Stimulated activated naive B cell treated with anti-CD40 and anti-IgM and Interleukin-4, amounts not matched to agents 10 μg/mL and 1 μg/mL and 100 μg/mL, for 72 hours (primary cell): Measurements from ENCODE around the gene MPDZ.

ENCODE experiments used
- ATAC-seq, 2 donors: fragments of 150-1000 bp; cut with Tn5 transposase; replicated peaks; 2 replicates each; pipeline ENCODE4 v1.10.0; 2021; ENCODE audit warnings: moderate library complexity in 1 of 2
- DNase-seq: peaks from one replicate; pipeline ENCODE4 v3.0.0; 2021
- H3K27ac Mint-ChIP-seq: one replicate; pipeline ENCODE4 v1.8.0; 2022; ENCODE audit warnings: mild to moderate bottlenecking, mixed read lengths
- H3K27me3 Mint-ChIP-seq, 2 donors: one replicate each; pipeline ENCODE4 v1.8.0; 2022; ENCODE audit warnings: mixed read lengths in 2 of 2
- H3K36me3 Mint-ChIP-seq, 2 donors: one replicate each; pipeline ENCODE4 v1.8.0; 2022; ENCODE audit warnings: mixed read lengths in 2 of 2, mild to moderate bottlenecking in 1 of 2
- H3K4me1 Mint-ChIP-seq, 2 donors: one replicate each; pipeline ENCODE4 v1.8.0; 2022; ENCODE audit warnings: mixed read lengths in 2 of 2, mild to moderate bottlenecking in 1 of 2
- H3K4me3 Mint-ChIP-seq, 2 donors: one replicate each; pipeline ENCODE4 v1.8.0; 2022; ENCODE audit warnings: mild to moderate bottlenecking in 2 of 2, mixed read lengths in 2 of 2, moderate library complexity in 1 of 2
- H3K9me3 Mint-ChIP-seq, 2 donors: one replicate each; pipeline ENCODE4 v1.8.0; 2022; ENCODE audit warnings: mixed read lengths in 2 of 2, mild to moderate bottlenecking in 1 of 2

Gene MPDZ

GRCh38 chr9:13278368-13279246 lies 885 bp downstream of the MPDZ start:
- Mint-ChIP-seq H3K36me3 (no peaks in the 10 kb centered on the region), H3K27me3 (peaks cover 19 to 45% of the 10 kb centered on the region in 2 donors), H3K4me3 (peak overlapping the region in 1 of 2 donors; percentile 3), H3K9me3 (peaks cover 4 to 9% of the 10 kb centered on the region in 2 donors), H3K4me1 (no peaks in the 10 kb centered on the region), H3K27ac (no peak overlapping the region)
- DNase-seq: no peak
- ATAC-seq: no peak

- Mint-ChIP-seq H3K4me1 (no peaks in the 10 kb centered on the region), H3K36me3 (no peaks in the 10 kb centered on the region), H3K4me3 (no peak overlapping the region), H3K27me3 (peaks cover 19 to 45% of the 10 kb centered on the region in 2 donors), H3K9me3 (peaks cover 4 to 9% of the 10 kb centered on the region in 2 donors), H3K27ac (no peak overlapping the region)
- DNase-seq (no peak), ATAC-seq (no peak)
Observed at GRCh38 chr9:13278023-13278367, 1.5 kb downstream of the MPDZ start.

- Mint-ChIP-seq H3K27me3 (peaks cover 10 to 33% of the 10 kb centered on the region in 2 donors), H3K4me1 (no peaks in the 10 kb centered on the region), H3K27ac (no peak overlapping the region), H3K36me3 (no peaks in the 10 kb centered on the region), H3K9me3 (peaks cover 4 to 9% of the 10 kb centered on the region in 2 donors), H3K4me3 (no peak overlapping the region)
- ATAC-seq (no peak), DNase-seq (no peak)
Observed at GRCh38 chr9:13274886-13275641, 4.4 kb downstream of the MPDZ start.

- peaks cover 0 to 3% of the 10 kb centered on the region in 2 donors for H3K9me3 Mint-ChIP-seq
- H3K4me3 Mint-ChIP-seq: no peak overlapping the region
- H3K36me3 Mint-ChIP-seq: no peaks in the 10 kb centered on the region
- no peaks in the 10 kb centered on the region for H3K4me1 Mint-ChIP-seq
- ATAC-seq (no peak), DNase-seq (no peak)
- no peak overlapping the region for H3K27ac Mint-ChIP-seq
- peaks cover 0 to 2% of the 10 kb centered on the region in 2 donors for H3K27me3 Mint-ChIP-seq
Observed at GRCh38 chr9:13270734-13271133, 8.8 kb downstream of the MPDZ start.

GRCh38 chr9:13269589-13270452 lies 9.7 kb downstream of the MPDZ start:
- no peak for ATAC-seq
- no peak overlapping the region for H3K4me3 Mint-ChIP-seq

GRCh38 chr9:13268469-13268868 lies 11.0 kb downstream of the MPDZ start:
- H3K27me3 Mint-ChIP-seq: no peaks in the 10 kb centered on the region
- H3K4me1 Mint-ChIP-seq: no peaks in the 10 kb centered on the region
- no peak for DNase-seq
- no peaks in the 10 kb centered on the region for H3K9me3 Mint-ChIP-seq
- no peak for ATAC-seq
- no peak overlapping the region for H3K4me3 Mint-ChIP-seq
- no peaks in the 10 kb centered on the region for H3K36me3 Mint-ChIP-seq
- H3K27ac Mint-ChIP-seq: no peak overlapping the region

More at GRCh38 chr9:13269589-13270452, 9.7 kb downstream of the MPDZ start:
- Mint-ChIP-seq H3K9me3 (no peaks in the 10 kb centered on the region), H3K4me1 (no peaks in the 10 kb centered on the region), H3K27me3 (no peaks in the 10 kb centered on the region), H3K27ac (no peak overlapping the region), H3K36me3 (no peaks in the 10 kb centered on the region)
- no peak for DNase-seq

GRCh38 chr9:13267743-13268142 lies 11.7 kb downstream of the MPDZ start:
- DNase-seq: no peak
- H3K36me3 Mint-ChIP-seq: no peaks in the 10 kb centered on the region
- H3K9me3 Mint-ChIP-seq: no peaks in the 10 kb centered on the region
- H3K27me3 Mint-ChIP-seq: no peaks in the 10 kb centered on the region
- H3K27ac Mint-ChIP-seq: no peak overlapping the region
- no peak for ATAC-seq
- no peak overlapping the region for H3K4me3 Mint-ChIP-seq
- H3K4me1 Mint-ChIP-seq: no peaks in the 10 kb centered on the region

GRCh38 chr9:13266167-13266566 lies 13.3 kb downstream of the MPDZ start:
- no peaks in the 10 kb centered on the region for H3K27me3 Mint-ChIP-seq
- H3K4me3 Mint-ChIP-seq: no peak overlapping the region
- no peaks in the 10 kb centered on the region for H3K36me3 Mint-ChIP-seq
- no peaks in the 10 kb centered on the region for H3K9me3 Mint-ChIP-seq
- H3K4me1 Mint-ChIP-seq: no peaks in the 10 kb centered on the region
- no peak overlapping the region for H3K27ac Mint-ChIP-seq
- ATAC-seq: no peak
- DNase-seq: no peak

GRCh38 chr9:13264788-13265187 lies 14.7 kb downstream of the MPDZ start:
- Mint-ChIP-seq H3K4me3 (no peak overlapping the region), H3K36me3 (no peaks in the 10 kb centered on the region), H3K9me3 (no peaks in the 10 kb centered on the region), H3K27me3 (no peaks in the 10 kb centered on the region), H3K4me1 (no peaks in the 10 kb centered on the region), H3K27ac (no peak overlapping the region)
- ATAC-seq (no peak), DNase-seq (no peak)

GRCh38 chr9:13263511-13263910 lies 16.0 kb downstream of the MPDZ start:
- Mint-ChIP-seq H3K36me3 (no peaks in the 10 kb centered on the region), H3K9me3 (no peaks in the 10 kb centered on the region), H3K4me1 (no peaks in the 10 kb centered on the region), H3K27ac (no peak overlapping the region), H3K27me3 (no peaks in the 10 kb centered on the region), H3K4me3 (no peak overlapping the region)
- ATAC-seq (no peak), DNase-seq (no peak)

- H3K9me3 Mint-ChIP-seq: peaks cover 1 to 8% of the 10 kb centered on the region in 2 donors
- DNase-seq (no peak), ATAC-seq (no peak)
- H3K4me3 Mint-ChIP-seq: no peak overlapping the region
- no peaks in the 10 kb centered on the region for H3K4me1 Mint-ChIP-seq
- H3K36me3 Mint-ChIP-seq: no peaks in the 10 kb centered on the region
- H3K27me3 Mint-ChIP-seq: no peaks in the 10 kb centered on the region
- no peak overlapping the region for H3K27ac Mint-ChIP-seq
Observed at GRCh38 chr9:13252852-13253251, 26.6 kb downstream of the MPDZ start.

- no peaks in the 10 kb centered on the region for H3K27me3 Mint-ChIP-seq
- ATAC-seq (no peak), DNase-seq (no peak)
- H3K4me3 Mint-ChIP-seq: no peak overlapping the region
- no peaks in the 10 kb centered on the region for H3K9me3 Mint-ChIP-seq
- no peak overlapping the region for H3K27ac Mint-ChIP-seq
- no peaks in the 10 kb centered on the region for H3K36me3 Mint-ChIP-seq
- no peaks in the 10 kb centered on the region for H3K4me1 Mint-ChIP-seq
Observed at GRCh38 chr9:13244181-13244580, 35.3 kb downstream of the MPDZ start.

GRCh38 chr9:13241283-13241682 lies 38.2 kb downstream of the MPDZ start:
- H3K36me3 Mint-ChIP-seq: no peaks in the 10 kb centered on the region
- H3K4me1 Mint-ChIP-seq: no peaks in the 10 kb centered on the region
- no peaks in the 10 kb centered on the region for H3K27me3 Mint-ChIP-seq
- ATAC-seq: no peak
- DNase-seq: no peak
- no peak overlapping the region for H3K4me3 Mint-ChIP-seq
- H3K9me3 Mint-ChIP-seq: no peaks in the 10 kb centered on the region
- no peak overlapping the region for H3K27ac Mint-ChIP-seq

- ATAC-seq: no peak
- H3K9me3 Mint-ChIP-seq: no peaks in the 10 kb centered on the region
- no peak overlapping the region for H3K4me3 Mint-ChIP-seq
- DNase-seq: no peak
- H3K36me3 Mint-ChIP-seq: no peaks in the 10 kb centered on the region
- no peaks in the 10 kb centered on the region for H3K27me3 Mint-ChIP-seq
- H3K27ac Mint-ChIP-seq: no peak overlapping the region
- no peaks in the 10 kb centered on the region for H3K4me1 Mint-ChIP-seq
Observed at GRCh38 chr9:13239660-13240059, 39.8 kb downstream of the MPDZ start.
